Fibroblast of the conjunctiva (primary cell): ENCODE data around the gene ROGDI.

ENCODE experiments used
- DNase-seq: peaks from one replicate; pipeline ENCODE4 v3.0.0-alpha.2; 2010; ENCODE audit warnings: low read depth

ROGDI gene

GRCh38 chr16:4813251-4814003 lies 11.0 kb upstream of the ROGDI start:
- DNase-seq, result no peak

DNA sequence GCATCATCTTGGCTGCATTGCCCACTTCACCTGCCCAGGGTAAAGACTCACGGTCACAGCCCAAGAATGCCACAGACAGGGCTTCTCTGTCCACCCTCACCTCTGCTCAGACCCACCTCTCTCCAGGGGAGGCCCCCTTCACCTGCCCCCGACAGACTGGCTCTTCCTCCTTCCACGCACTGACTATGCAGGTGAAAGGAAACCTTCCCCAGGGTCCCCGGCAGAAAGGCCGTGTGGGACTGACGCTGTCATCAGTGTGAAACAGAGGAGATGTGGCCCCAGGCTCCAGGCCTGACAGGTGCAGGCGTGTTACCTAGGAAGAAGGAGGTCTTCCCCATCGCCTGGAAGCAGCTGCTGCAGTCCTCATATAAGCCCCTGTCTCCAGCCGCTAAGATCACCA lies 9.3 kb upstream of the ROGDI start:
- DNase-seq, result no peak

DNA sequence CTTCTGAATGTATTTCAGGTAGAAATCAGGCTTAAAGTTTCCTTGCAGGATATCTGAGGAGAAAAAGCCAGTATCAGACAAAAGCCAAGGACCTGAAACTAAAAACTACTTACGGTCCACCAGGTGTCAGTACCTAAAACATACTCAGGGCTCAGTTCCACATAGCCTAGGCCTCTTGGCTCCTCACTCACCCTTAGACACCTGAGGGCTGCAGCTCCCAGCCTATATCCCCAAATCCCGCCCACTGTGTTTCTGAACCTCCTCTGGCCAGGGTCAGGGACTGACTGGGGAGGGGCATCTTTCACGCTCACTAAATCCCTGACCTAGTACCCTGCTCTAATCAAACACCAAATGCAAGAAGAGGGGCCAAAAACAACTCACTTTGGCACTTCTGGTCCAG lies 8.8 kb upstream of the ROGDI start:
- no peak for DNase-seq

- DNase-seq, result no peak
These were observed 3.8 kb upstream of the ROGDI start for GRCh38 chr16:4806280-4806679.

GRCh38 chr16:4805231-4805630 lies 2.8 kb upstream of the ROGDI start:
- no peak for DNase-seq

DNA sequence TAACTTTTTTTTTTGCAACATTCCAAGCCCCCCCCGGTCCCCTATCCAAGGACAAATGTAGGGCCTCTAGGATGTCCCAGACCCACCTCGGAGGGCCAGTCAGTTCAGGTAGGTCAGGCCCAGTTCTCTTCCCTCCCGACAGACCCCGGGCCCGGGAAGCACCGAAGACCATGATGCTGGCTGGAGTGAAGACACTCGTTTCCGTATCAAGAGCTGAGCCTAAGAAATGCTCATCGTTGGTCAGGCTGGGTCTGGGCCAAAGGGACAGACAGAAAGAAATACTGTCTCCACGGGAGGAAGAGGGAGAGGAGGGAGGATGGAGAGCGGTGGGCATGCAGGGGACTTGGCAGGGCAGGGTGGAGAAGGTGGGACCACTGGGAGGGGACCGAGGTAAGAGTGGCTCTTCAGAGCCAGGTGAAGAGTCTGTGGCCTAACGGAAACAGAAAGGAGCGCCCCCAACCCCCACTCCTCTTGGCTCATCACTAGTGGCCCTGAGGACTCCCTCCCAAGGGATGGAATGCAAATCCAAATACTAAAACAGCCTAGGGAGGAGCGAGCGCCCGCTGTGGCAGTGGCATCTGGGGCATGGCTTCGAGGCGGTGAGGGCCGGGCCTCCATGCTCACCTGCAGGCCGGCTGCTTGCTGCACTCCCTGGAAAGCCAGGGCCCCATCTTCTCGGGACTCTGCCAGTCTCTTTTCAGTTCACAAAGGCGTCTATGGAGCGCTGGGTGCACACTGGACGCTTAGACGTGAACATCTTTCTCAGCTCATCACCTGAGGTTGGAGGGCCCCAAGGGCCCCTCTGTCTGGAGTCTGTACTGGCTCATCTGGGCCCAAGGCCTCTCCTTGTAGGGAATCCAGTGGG lies 1.7 kb upstream of the ROGDI start:
- no peak for DNase-seq

- no peak for DNase-seq
These were observed 990 bp upstream of the ROGDI start for GRCh38 chr16:4803401-4803844.

- peak; percentile 79 for DNase-seq
These were observed 340 bp upstream of the ROGDI start for GRCh38 chr16:4802659-4803287.

- no peak for DNase-seq
These were observed 1.1 kb downstream of the ROGDI start for GRCh38 chr16:4801051-4801961.

GRCh38 chr16:4800290-4801041 lies 2.0 kb downstream of the ROGDI start:
- no peak for DNase-seq

GRCh38 chr16:4799171-4799855 lies 3.1 kb downstream of the ROGDI start:
- no peak for DNase-seq

DNA sequence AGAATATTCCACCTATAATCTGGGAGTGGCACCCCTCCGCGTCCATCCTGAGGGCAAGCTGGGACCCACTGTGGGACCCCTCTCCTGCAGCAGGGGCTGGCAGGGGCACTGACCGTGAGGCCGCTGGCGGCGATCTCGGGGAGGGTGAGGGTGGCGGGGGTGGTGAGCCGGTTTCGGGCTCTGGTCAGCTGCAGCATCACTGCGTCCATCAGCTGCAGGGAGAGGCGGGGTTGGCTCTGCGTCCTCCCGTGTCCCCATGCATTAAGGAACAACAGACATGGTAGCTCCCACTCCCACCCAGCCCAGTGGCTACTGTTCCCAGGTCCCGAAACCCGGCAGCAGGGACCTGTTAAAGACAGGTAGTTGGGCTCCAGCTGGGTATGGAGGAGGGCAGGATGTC lies 4.0 kb downstream of the ROGDI start:
- DNase-seq, result no peak

DNA sequence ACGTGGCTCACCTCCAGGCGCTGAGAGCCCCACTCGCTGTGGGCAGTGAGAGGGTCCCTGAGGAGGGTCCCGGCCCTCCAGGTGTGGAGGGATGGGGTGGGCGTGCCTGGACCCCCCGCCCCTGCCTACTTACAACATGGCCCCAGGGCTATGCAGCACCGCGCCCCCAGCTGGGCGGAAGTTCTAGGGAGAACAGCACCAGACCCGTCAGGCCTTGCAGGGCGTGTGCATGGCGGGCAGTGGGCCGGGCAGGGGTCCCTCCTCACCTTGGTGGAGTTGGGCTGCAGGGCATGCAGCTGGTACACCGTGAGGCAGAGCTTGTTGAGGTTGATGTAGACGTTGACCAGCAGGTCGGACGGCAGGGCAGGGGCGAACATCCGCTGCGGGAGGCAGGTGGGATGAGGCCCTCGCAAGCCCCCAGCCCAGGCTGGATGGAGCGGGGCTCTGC lies 4.6 kb downstream of the ROGDI start:
- no peak for DNase-seq

DNA sequence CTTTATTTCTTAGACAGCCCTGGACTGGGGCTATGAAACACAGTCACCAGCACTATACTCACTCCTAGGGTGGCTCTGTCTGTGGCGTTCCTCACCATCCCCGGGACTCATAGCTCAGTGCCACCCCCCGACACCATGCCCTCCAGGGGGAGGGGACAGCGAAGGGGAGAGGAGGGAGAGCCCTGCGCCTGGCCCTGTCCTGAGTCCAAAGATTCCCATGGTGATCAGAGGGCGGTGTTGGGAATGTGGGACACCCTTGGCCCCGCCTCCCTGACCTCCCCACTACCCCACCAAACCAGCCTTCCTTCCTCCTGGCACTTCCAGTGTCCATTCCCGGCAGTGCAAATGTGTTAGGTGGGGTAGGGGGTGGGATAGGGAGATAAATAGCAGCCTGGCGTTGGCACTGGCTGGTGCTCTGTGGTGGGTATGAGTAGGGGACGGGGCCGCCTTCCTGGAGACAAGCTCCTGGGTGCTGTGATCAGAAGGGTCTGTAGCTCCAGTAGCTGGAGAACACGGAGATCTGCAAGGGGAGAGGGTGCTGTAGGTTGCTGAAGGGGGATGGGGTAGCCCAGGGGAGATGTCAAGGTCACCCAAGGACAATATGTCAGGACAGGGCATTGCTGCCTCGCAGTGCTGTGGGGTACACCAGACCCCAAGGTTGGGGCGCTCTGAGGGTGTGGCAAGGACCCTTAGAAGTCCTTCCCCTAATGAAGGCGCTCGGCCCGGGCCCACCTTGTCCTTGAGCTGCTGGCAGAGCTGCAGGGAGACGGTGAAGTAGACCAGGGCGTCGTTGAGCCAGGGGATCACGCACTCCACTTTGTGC lies 5.2 kb downstream of the ROGDI start:
- no peak for DNase-seq

- no peak for DNase-seq
These were observed 6.4 kb downstream of the ROGDI start for GRCh38 chr16:4795828-4796572.

DNA sequence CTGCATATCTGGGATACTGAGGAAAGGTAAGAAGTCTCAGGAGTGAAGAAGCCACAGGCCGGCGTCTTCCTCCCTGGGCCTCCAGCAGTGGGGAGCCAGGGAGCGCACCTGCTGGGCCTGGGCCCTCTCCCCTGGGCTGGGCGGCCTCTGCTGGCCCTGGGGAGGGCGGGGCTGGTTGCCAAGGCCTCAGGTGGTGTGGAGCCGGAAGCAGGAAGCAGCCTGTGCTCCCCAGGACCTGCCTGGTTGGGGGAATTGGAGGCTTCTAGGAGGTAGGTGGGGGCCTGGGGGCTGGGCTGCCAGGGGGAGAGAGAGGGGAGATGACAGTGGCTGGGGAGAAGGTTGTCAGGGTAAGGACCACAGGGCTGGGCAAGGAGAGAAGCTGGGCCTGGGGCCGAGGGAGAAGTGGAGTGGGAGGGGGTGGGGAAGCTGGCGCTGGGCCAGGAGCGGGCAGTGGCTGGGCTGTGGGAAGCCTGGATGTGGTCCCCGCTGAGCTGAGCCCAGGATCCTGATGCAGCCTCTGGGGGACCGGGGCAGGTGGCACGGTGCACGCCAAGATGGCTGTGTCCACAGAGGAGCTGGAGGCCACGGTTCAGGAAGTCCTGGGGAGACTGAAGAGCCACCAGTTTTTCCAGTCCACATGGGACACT lies 7.1 kb downstream of the ROGDI start, which contains the start of gene SMIM22:
Gene SMIM22 (plus strand): TSS at position 189 of the 647 bp plus-strand sequence. CDS start 366 bp downstream, at position 555.
- DNase-seq, result no peak

DNA sequence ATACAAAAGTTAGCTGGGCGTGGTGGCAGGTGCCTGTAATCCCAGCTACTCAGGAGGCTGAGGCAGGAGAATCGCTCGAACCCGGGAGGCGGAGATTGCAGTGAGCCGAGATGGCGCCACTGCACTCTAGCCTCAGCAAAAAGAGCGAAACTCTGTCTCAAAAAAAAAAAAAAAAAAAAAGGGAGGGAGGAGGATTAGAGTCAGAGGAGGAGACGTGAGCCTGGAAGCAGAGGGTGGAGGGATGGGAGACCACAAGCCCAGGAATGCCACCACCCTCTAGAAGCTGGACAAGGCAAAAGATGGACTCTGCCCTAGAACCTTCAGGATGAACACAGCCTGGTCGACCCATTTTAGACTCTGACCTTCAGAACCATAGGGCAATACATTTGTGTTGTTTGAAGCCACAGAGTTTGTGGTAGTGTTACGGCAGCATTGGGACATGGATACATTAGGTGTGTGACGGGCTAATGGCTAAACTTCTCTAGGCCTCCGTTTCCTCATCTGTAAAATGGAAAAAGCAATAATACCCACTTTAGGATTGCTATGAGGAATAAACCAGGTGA lies 9.4 kb downstream of the ROGDI start:
- no peak for DNase-seq

DNA sequence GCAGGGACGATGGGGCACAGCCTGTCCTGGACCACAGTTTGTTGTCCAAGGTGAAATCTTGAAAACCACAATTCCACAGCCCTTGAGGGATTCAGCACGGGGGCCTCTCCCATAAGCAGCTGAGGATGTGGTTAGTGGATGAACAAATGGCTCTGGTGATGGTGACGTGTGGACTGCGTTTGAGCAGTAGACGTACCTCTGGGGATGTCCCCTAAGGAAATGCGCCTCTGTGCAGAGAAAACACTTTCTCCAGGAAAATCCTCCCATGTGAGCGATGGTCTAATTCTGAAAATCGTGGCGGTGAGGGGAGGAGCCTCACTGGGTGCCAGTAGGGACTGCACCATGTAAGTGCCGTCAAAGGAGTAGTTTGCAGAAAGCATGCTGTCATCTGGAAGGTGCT lies 11.6 kb downstream of the ROGDI start:
- DNase-seq, result no peak
